Osteocyte (in vitro differentiated cells): ENCODE data around the gene UST. TPM values are rescaled to one million over a fixed set of nuclear protein-coding genes. Genes with fewer than 3 reads are reported as not detected.
"Not testable (repeated sequence)": the region's sequence is repeated elsewhere in the genome, so short reads cannot be mapped to it uniquely, and the experiment has no call there.

Experiments used
- DNase-seq: peaks from one replicate; pipeline ENCODE4 v3.0.0; 2021; ENCODE audit warnings: mixed read lengths; ENCODE audit not compliant: unreplicated experiment; ENCODE audit errors: extremely low spot score
- H3K27ac Mint-ChIP-seq: one replicate; pipeline ENCODE4 v1.8.0; 2021; ENCODE audit warnings: mild to moderate bottlenecking, mixed read lengths; ENCODE audit not compliant: unreplicated experiment
- H3K27me3 Mint-ChIP-seq: one replicate; pipeline ENCODE4 v1.8.0; 2021; ENCODE audit warnings: mixed read lengths; ENCODE audit not compliant: unreplicated experiment
- H3K36me3 Mint-ChIP-seq: one replicate; pipeline ENCODE4 v1.8.0; 2021; ENCODE audit warnings: mixed read lengths; ENCODE audit not compliant: unreplicated experiment
- H3K4me1 Mint-ChIP-seq: one replicate; pipeline ENCODE4 v1.8.0; 2021; ENCODE audit warnings: mixed read lengths; ENCODE audit not compliant: unreplicated experiment
- H3K4me3 Mint-ChIP-seq: one replicate; pipeline ENCODE4 v1.8.0; 2021; ENCODE audit warnings: mild to moderate bottlenecking, moderate library complexity, mixed read lengths; ENCODE audit not compliant: unreplicated experiment
- H3K9me3 Mint-ChIP-seq: one replicate; pipeline ENCODE4 v1.8.0; 2021; ENCODE audit warnings: mixed read lengths; ENCODE audit not compliant: unreplicated experiment
- total RNA-seq: library from RNA; stranded (reverse); gene quantifications from 2 replicates; pipeline ENCODE4 v1.2.1, GENCODE V29; 2021
- TF ChIP-seq, protein P1 (sequence below): fragments of 200-600 bp; sonication (generic); IDR thresholded peaks from 2 replicates; pipeline ENCODE4 v1.5.0; 2021; ENCODE audit warnings: antibody characterized with exemption, mild to moderate bottlenecking, moderate library complexity

UST gene
- total RNA-seq, 1 donor from 2014 or later = 15.7 TPM

DNA sequence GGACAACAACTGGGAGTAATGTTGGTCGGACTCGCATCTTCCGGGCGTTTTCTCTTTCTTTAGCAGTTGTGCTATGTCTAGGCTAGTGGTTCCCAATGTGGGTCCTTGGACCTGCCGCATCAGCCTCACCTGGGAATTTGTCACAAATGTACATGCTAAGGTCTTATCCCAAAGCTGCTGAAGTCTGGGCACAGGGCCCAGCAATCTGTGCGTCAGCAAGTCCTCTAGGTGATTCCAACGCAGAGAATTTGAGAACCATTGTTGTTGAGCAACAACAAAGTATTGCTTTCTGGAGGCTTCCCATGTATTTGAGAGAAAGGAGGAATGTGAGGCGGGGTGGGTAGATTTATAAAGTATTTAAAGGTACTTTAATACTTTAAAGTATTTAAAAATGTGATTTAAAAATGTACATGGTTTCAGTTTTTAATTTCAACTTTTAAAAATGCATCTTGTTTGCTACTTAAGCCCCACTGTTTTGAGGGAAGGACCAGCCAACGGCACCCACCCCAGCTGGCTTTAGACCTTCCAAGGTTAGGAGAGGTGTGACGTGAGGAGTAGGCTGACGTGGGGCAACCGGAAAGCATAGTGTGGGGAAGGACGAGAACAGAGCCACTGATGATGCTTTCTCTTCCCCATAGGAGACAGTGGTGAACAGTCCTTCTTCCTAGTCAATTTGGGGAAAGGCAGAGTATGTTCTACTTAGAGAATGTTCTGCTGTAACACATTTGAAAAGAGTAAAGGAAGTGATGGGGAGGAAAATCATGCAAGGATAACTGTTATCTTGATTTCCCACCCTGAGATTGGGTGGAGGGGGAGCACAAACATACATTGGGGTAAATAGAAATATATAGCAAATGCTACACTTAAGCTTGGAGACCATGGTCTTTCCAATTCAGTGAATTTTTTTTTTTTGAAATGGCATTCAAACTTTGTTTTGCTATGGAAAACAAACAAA is 4.3 kb downstream of the UST start:
- no peak overlapping the region for H3K4me3 Mint-ChIP-seq
- H3K36me3 Mint-ChIP-seq = no peaks in the 10 kb centered on the region
- H3K27me3 Mint-ChIP-seq = no peaks in the 10 kb centered on the region

DNA sequence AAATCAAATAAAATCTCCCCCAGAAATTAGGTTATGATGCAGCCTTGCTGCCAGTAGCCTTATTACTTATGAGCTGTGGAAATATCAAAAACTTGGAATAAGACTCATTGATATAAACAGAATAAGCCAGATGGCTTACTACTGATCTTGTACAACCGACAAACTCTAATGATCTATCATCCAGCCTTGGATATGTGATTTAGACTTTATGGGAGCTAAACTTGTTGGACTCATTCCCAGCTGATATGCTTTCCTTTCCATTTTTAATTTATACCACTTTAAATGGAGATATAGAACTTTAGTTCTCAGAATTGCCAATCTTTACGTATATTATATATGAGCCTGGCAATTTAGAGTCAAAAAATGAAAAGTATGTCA is 5.0 kb downstream of the UST start:
- no peaks in the 10 kb centered on the region for H3K36me3 Mint-ChIP-seq
- H3K9me3 Mint-ChIP-seq = no peaks in the 10 kb centered on the region
- H3K4me1 Mint-ChIP-seq = peaks cover 11% of the 10 kb centered on the region
- DNase-seq = no peak
- no peaks in the 10 kb centered on the region for H3K27me3 Mint-ChIP-seq
- TF ChIP-seq, protein P1, sequence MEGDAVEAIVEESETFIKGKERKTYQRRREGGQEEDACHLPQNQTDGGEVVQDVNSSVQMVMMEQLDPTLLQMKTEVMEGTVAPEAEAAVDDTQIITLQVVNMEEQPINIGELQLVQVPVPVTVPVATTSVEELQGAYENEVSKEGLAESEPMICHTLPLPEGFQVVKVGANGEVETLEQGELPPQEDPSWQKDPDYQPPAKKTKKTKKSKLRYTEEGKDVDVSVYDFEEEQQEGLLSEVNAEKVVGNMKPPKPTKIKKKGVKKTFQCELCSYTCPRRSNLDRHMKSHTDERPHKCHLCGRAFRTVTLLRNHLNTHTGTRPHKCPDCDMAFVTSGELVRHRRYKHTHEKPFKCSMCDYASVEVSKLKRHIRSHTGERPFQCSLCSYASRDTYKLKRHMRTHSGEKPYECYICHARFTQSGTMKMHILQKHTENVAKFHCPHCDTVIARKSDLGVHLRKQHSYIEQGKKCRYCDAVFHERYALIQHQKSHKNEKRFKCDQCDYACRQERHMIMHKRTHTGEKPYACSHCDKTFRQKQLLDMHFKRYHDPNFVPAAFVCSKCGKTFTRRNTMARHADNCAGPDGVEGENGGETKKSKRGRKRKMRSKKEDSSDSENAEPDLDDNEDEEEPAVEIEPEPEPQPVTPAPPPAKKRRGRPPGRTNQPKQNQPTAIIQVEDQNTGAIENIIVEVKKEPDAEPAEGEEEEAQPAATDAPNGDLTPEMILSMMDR = no peak
- no peak overlapping the region for H3K27ac Mint-ChIP-seq
- H3K4me3 Mint-ChIP-seq = no peak overlapping the region

More for the DNA sequence above, 4.3 kb downstream of the UST start:
- no peak for DNase-seq
- Mint-ChIP-seq H3K27ac (no peak overlapping the region), H3K4me1 (peaks cover 15% of the 10 kb centered on the region), H3K9me3 (no peaks in the 10 kb centered on the region)
- TF ChIP-seq, protein P1 = no peak

DNA sequence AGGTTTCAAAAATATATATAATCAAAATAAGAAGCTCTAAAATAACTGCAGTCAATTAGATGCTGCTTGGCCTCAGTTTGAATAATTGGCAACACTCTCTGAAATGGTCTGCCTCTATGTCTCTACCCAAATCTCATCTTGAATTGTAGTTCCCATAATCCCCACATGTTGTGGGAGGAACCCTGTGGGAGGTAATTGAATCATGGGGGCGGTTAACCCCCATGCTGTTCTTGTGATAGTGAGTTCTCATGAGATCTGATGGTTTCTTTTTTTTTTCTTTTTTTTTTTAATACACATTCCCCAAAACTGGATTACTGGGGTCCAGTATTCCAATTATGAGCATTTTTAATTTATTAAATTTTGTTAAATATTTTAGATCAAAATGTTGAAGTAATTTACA is 8.5 kb downstream of the UST start:
- not testable (repeated sequence) for H3K9me3 Mint-ChIP-seq, H3K4me3 Mint-ChIP-seq, H3K27ac Mint-ChIP-seq, H3K36me3 Mint-ChIP-seq, H3K27me3 Mint-ChIP-seq, DNase-seq, H3K4me1 Mint-ChIP-seq

DNA sequence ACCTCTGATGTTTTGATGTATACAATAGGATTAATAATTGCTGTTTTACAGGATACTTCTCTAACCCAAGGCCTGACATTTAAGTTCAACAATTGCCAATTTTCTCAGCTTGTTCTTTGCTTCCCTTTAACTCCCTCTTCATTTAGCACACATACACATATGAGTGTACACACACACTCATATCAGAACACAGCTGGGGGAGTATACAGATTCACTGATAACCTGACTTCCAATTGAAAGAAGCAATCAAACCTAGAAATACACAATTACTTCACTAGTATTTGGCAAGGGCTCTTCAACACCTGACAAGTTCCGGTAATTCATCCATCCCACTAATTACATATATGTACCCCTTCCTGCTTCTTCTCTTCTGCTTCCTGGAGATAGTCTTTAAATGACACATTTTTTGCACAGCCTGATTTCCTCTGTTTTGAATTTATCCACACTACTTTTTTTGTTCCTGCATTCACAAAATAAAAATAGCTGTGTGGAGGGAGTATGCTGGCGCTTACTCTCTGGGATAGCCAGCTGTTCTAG is 11.2 kb downstream of the UST start:
- no peaks in the 10 kb centered on the region for H3K9me3 Mint-ChIP-seq
- H3K27me3 Mint-ChIP-seq = no peaks in the 10 kb centered on the region
- no peaks in the 10 kb centered on the region for H3K36me3 Mint-ChIP-seq
- no peak overlapping the region for H3K4me3 Mint-ChIP-seq
- H3K4me1 Mint-ChIP-seq = peaks cover 34% of the 10 kb centered on the region
- TF ChIP-seq, protein P1 = no peak
- no peak for DNase-seq
- no peak overlapping the region for H3K27ac Mint-ChIP-seq

DNA sequence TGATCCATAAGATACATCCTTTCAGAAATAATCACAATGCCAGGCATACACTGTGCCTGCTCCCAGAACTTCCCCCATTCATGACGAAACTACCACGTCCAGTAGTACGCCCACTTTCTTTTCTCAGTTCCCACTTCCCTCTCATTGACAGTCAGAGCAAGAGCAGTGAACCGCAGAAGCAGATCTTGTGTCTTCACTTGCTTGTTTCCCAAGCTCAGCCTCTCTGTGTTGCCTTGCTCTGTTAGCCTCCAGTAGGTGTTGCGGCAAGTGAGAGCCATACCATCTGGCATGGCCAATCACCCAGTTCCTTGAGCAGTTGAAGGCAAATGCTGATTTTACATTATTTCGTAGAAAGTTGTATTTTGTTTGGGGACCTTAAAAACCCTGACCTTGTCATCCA is 11.7 kb downstream of the UST start:
- no peaks in the 10 kb centered on the region for H3K36me3 Mint-ChIP-seq
- H3K27ac Mint-ChIP-seq = no peak overlapping the region
- no peak overlapping the region for H3K4me3 Mint-ChIP-seq
- DNase-seq = no peak
- H3K9me3 Mint-ChIP-seq = no peaks in the 10 kb centered on the region
- H3K4me1 Mint-ChIP-seq = peaks cover 35% of the 10 kb centered on the region
- TF ChIP-seq, protein P1 = no peak
- no peaks in the 10 kb centered on the region for H3K27me3 Mint-ChIP-seq
